DMS79 (cell line): ENCODE results near the gene LYRM1.
A peak's percentile ranks its signal among the peaks of the same experiment; 100 is the strongest.
"Not testable (repeated sequence)": the region's sequence is repeated elsewhere in the genome, so short reads cannot be mapped to it uniquely, and the experiment has no call there.

Experiments used
- DNase-seq: peaks from one replicate; lab custom pipeline; 2025; lab: John Stamatoyannopoulos, UW

Gene LYRM1

DNA sequence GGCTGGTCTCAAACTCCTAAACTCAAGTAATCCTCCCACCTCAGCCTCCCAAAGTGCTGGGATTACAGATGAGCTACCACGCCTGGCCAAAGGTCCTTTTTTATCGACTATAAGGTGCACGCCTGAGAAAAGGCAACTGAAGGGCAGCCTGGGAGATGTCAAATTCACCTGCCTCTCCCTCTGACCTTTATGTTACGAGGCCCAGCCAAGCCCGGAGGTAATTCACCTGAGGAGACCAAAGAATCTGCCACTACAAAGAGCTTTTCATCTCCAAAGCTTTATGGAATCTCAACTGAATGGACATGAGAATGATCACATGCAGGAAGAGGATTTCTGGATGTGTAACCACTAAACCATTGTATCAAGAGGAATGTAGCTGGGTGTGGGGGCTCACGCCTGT lies 37.2 kb downstream of the LYRM1 start:
- DNase-seq = no peak

DNA sequence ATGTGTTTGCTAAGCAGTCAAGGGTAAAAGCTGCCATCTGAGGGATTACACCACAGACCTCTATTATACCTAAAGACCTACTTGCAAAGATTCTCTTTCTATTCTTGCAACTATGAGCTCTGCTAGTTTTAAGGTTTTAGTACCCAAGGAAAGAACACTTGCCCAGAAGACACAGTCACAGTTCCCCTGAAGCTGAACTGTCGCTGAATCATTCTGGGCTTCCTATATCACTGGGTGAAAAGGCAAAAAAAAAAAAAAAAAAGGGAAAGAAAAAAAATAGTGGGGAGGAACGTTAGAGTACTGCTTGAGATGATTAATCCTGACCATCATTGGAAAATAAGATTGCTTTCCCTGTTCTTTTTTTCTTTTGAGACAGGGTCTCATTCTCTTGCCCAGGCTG lies 37.9 kb downstream of the LYRM1 start:
- no peak for DNase-seq

DNA sequence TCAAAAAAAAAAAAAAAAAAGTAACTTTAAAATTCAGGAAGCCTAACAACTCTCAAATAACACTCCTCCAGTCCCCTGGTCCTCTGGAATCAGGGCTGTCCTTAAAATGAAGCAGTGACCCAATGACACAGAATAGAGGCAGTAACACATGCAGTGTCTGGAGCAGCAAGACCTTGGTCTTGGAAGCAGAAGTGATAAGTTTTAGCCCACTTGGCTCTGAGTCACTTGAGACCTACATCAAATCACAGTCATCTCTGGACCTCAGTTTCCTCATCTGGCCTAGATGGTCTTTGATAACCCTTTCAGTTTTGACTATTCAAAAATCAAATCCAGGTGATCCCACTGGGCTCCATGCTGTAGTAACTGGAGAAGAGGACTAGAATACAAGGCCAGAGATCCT lies 39.0 kb downstream of the LYRM1 start:
- DNase-seq = no peak

DNA sequence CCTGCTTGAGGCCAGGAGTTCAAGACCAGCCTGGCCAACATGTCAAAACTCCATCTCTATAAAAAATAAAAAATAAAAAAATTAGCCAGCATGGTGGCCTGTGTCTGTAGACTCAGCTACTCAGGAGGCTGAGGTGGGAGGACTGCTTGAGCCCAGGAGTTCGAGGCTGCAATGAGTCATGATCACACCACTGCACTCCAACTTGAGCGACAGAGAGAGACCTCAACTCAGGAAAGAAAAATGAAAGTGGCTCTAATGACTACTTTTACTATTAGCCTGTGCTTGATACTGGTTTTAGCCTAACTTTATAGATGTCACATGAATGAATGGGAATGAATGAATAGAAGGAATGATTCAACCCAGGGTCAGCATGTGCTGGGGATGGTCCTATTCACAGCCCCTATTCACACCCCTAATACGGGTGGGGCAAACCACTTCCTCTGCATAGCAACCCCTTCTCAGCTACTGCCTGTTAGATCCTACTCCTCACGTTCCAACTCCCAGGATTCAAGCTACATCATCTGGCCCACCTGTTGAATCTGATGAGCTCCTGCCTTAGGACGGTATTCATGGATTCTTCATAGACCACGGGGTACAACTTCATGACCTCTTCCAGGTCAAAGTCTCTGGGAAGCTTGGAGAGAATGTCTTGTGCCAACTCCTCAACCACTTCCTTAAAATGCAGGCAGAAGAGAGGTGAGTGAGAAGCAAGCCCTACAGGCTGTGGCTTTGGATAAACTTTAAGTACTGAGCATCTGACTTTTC lies 40.5 kb downstream of the LYRM1 start:
- no peak for DNase-seq

DNA sequence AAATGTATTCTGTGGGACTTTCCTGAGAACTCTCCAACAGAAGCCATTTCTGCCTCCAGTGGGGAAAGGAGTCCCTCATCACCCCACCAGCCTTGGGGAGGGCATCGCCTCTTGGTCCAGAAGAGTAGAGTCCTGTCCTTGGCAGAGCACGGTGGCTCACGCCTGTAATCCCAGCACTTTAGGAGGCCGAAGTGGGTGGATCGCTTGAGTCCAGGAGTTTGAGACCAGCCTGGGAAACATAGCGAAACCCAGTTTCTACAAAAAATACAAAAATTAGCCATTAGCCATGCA lies 41.0 kb downstream of the LYRM1 start:
- no peak for DNase-seq

DNA sequence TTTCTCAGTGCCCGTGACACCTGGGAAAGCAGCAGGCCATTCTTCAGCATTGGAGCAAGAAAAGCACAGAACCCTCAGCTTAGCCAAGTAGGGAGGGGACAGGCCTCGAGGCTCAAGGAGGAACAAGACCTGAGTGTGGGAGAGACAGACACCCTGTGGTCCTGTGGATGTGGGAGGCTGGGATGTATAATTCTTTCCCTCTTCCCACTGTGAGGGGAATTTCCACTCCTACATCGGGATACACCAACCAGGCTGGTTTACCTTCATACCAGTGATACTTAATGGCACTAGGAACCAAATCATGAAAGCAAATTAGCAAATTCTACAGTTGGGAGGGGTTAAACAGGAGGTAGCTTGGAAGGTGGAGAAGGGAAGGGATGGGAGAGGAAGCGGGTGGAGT lies 41.7 kb downstream of the LYRM1 start:
- no peak for DNase-seq

DNA sequence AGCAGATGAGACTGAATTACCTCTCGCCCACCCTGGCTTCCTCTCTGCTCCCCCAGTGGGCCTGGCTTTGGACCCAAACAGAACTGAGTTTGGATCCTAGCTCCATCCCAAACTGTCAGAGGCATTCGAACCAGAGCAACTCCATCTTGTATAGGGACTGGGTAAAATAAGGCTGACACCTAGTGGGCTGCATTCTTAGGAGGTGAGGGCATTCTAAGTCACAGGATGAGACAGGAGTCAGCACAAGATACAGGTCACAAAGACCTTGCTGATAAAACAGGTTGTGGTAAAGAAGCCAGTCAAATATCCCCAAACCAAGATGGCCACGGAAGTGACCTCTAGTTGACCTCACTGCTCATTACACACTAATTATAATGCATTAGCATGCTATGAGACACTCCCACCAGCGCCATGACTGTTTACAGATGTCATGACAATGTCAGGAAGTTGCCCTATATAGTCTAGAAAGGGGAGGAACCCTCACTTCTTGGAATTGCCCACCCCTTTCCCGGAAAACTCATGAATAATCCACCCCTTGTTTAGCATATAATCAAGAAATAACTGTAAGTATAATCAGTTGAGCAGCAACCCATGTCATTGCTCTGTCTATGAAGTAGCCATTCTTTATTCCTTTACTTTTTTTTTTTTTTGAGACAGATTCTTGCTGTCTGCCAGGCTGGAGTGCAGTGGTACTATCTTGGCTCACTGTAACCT lies 44.4 kb downstream of the LYRM1 start:
- DNase-seq = no peak

DNA sequence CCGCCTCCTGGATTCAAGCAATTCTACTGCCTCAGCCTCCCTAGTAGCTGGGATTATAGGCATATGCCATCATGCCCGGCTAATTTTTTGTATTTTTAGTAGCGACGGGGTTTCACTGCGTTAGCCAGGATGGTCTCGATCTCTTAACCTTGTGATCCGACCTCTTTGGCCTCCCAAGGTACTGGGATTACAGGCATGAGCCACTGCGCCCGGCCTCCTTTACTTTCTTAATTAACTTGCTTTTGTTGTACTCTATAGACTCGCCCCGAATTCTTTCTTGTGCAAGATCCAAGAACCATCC lies 45.0 kb downstream of the LYRM1 start:
- not testable (repeated sequence) for DNase-seq

DNA sequence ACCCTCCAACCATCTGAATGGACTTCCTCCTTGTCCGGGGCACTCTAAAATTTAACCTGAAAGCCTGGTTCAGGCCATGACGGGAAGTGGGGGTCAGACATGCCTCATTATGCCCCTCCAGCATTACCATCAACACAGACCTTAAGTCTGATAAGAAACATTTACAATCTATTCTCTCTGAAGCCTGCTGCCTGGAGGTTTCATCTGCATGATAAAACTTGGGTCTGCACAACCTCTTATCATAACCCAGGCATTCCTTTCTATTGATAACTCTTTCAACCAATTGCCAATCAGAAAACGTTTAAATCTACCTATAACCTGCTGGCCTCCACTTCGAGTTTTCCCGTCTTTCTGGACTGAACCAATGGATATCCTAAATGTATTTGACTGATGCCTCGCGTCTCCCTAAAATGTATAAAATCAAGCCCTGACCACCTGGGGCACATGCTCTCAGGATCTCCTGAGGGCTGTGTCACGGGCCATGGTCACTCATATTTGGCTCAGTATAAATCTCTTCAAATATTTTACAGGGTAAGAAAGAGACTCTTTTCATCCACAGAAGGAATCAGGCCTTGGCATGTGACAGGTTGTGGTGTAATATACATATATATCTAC lies 45.6 kb downstream of the LYRM1 start:
- DNase-seq = no peak

DNA sequence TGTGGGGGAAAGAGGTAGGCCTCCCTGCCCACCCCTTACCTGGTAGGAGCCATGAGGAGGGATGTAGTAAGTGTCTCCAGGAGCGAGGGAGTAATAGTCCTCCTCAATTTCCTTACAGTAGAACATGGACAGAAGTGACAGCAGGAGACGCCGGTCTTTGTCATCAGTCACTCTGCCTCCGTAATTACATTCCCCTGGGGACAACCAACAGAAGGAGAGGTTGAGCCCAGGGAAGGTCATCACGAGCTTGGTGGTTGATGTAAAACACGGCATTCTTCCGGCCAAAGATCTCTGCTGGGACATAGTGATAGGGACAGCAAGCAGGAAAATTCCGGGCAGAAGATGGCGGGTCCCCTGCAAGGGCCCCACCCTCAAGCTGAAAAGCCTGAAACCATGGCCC lies 47.9 kb downstream of the LYRM1 start:
- no peak for DNase-seq

DNA sequence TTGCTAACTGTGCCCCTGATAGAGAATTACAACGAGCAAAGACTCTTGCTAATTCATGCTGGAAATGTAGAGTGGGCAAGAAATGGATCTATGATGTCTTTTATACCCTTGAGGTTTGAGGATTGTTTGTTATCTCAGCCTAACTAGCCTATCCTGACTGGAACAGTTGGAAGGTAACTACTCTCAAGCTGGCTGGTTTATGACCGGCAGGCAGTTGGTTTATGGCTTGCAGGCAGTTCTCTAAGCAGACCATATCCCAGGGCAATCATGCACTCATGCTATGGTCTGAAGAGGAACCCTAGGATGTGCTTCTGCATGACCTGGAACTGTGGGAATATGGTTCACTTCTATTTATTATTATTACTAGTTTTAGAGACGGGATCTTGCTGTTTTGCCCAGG lies 49.1 kb downstream of the LYRM1 start:
- no peak for DNase-seq

DNA sequence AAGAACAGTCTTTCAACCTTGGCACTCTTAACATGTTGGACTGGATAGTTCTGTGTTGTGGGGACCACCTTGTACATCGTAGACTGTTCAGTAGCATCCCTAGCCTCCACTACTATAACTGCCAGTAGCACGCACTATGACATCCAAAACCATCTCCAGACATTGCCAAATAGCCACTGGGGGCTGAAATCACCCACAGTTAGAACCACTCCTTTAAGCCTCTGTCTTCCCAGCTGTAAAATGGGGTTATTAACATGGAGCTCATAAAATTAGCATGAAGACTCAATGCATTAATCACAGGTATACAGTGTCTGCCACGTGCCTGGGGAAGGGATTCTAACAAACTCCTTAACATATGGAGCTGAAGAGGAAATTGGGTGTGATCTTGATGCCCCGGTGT lies 49.7 kb downstream of the LYRM1 start:
- no peak for DNase-seq

DNA sequence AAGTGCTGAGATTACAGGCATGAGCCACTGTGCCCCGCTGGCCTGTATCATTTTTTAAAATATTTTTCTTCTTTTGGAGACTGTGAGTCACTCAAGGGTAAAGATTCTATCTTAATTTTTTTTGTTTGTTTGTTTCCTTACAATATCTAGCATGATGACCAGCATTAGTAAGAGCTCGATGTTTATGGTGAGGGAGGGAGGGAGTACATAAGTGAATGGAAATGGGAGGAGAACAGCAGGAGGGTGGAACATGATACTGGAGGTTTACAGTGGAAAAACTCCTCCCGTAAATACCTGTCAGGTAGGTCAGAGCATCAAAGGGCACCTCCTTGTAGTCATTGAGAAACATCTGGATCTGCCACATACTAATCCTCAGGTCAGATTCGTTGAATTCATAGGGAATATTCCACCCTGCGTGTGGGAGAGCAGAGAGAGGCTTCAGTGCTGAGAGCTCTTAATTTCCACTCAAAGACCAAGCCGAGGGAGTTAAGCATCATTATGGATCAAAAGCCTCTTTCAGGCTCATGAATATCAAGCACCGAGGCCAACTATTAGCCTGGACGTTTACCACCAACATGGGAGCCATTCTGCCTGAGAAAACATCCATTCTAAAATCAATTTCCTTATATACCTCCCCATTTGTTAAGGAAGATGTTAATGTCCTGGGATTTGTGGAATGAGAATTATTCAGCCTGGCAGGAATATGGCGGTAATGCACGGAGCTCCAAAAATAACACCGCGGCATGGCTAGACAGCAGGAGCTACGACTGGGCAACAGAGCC lies 51.8 kb downstream of the LYRM1 start:
- DNase-seq = peak; percentile 91

DNA sequence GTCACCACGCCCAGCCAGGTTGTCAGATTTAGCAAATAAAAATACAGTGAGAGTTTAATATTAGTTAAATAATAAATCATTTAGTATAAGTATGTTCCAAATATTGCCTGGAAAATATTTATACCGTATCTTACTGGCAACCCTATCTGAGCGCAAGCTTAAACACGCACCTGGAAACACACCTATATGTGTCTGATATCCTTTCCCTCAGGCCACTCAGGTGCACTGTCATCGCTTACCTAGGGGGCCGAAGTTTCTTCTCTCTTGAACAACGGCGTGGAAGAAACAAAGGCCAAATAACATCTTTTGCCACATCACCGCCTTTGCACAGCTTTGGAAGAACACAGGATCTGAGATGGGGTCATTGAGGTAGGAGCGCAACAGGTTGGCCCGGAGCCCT lies 54.0 kb downstream of the LYRM1 start:
- DNase-seq = no peak

DNA sequence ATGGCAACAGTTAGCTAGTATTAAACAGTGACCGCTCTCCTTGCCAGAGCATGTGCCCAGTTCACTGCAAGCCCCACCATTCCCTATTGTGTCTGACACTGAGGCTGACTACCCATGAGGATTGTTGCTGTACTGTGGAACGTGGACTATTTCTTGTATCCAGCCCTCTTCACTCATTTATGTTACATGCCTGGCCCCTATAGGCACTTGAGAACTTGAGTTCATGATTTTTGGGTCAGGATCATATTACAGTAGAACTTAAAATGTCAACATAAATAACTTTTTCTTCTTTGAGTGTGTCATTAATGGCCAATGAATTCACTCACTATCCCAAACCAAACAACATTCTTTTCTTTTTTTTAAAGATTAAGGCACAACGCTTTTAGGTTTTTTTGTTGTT lies 55.7 kb downstream of the LYRM1 start:
- DNase-seq = no peak

DNA sequence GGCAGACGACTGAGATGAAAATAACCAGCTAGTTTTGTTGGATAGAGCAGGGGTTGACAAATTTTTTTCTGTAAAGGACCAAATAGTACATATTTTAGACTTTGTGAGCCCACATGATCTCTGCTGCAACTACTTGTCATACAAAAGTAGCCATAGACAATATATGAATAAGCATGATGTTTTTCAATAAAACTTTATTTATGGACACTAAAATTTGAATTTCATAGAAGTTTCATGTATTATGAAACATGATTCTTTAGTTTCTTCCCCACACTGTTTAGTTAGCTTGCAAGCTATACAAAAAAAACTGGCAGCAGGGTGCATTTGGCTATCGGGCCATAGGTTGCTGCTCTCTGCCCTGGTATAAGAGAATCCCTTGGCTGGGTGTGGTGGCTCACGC lies 56.6 kb downstream of the LYRM1 start:
- no peak for DNase-seq

DNA sequence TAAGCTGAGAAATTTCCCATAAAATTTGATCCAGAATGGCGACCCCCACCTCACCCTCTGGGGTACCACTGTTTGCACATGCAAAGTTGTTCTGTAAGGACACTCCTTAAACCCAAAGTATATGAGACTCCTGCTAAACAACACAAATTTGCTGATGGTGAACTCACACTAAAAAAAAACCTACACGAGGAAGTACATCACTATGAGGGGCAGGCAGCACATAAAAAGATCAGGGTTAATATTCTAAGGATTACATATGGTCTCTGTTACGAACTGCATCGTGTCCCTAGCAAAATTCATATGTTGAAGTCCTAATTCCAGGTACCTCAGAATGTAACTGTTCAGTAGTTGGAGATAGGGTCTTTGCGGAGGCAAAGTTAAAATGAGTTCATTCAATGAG lies 60.3 kb downstream of the LYRM1 start:
- DNase-seq = no peak

DNA sequence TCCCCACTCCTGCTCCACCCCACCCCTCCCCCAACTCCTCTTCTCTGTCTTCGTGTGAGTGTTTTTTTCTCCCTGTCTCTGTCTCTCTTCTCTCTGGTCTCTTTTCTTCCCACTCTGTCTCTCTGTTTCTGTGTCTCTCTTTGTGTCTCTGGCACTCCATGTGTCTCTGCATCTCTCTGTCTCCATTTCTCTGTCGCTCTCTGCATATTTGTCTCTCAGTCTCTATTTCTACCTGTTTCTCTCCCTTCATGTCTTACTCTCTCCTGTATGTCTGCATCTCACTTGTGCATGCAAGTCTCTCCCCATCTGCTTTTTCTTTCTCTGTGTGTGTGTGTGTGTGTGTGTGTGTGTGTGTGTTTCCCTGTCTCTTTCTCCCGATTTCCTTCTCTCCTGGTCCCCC lies 68.2 kb downstream of the LYRM1 start:
- DNase-seq = no peak

DNA sequence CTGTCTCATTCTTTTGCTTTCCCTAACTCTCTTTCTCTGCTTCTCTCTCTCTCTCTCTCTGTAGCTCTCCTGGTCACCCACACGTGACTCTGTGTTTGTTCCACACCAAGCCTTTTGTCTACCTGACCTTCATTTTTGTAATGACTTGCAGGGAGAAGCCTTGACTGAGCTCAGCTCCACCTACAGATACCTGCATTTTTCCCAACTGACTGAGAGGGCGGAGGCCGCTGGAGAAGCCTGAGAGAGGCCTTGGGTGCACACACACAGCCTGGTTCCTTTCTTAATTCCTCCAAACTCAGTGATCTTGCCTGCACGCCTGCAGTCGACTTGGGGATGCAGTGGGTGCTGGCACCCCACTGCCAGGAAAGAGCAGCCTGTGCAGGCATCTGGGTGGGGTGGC lies 68.8 kb downstream of the LYRM1 start:
- no peak for DNase-seq

DNA sequence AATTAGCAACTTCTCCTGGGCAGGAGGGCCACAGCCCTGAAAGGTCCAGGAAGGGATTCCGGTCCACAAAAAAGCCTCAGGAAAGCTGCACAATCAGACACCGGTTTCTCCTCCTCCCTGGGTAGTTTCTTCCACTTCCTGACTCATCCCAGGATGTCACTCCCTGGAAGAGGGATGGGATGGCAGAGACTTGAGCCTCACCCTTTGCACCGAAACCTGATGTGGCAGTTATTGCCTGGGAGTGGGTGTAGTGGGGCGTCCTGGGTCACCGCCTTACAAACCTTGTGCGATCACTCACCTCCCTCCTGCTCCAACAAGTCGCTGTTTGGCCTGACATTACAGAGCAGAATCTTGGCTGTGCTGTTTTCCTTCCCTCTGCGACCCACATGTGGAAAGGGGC lies 70.8 kb downstream of the LYRM1 start:
- DNase-seq = no peak

DNA sequence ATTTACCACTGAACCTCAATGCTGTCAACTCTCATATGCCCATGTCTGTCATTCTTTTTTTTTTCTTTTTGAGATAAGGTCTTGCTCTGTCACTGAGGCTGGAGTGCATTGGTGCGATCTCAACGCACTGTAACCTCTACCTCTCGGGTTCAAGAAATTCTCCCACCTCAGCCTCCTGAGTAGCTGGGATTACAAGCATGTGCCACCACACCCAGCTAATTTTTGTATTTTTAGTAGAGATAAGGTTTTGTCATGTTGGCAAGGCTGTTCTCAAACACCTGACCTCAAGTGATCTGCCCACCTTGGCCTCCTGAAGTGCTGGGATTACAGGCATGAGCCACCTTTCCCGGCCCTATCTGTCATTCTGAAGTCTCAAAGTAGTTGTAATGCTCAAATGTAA lies 72.6 kb downstream of the LYRM1 start:
- not testable (repeated sequence) for DNase-seq
